DOHH2 (cell line): ENCODE results near the gene ONECUT1.

Source experiments
- H3F3A ChIP-seq: fragments of 200-600 bp; sonication (generic), shearing (Covaris generic); 2 replicates; pipeline ENCODE4 v1.6.0; 2016; ENCODE audit warnings: antibody characterized with exemption, mild to moderate bottlenecking; ENCODE audit not compliant: control insufficient read depth, insufficient read depth
- H3K27ac ChIP-seq: fragments of 200-600 bp; sonication (generic); 2 replicates; pipeline ENCODE4 v1.5.1; 2014; ENCODE audit warnings: low read depth, mild to moderate bottlenecking, low read length, moderate library complexity
- H3K27me3 ChIP-seq: fragments of 200-600 bp; sonication (generic); 2 replicates; pipeline ENCODE4 v1.6.1; 2014; ENCODE audit warnings: mild to moderate bottlenecking, low read length, mixed read lengths; ENCODE audit not compliant: control insufficient read depth
- H3K36me3 ChIP-seq: fragments of 200-600 bp; sonication (generic); 2 replicates; pipeline ENCODE4 v1.6.1; 2014; ENCODE audit warnings: mild to moderate bottlenecking, low read length, moderate library complexity, mixed read lengths; ENCODE audit not compliant: control insufficient read depth
- H3K4me1 ChIP-seq: fragments of 200-600 bp; sonication (generic); 2 replicates; pipeline ENCODE4 v1.6.1; 2014; ENCODE audit warnings: mild to moderate bottlenecking, low read length, mixed read lengths; ENCODE audit not compliant: control insufficient read depth
- H3K4me2 ChIP-seq: fragments of 200-600 bp; sonication (generic); 2 replicates; pipeline ENCODE4 v1.6.0; 2014; ENCODE audit warnings: mild to moderate bottlenecking, low read length, moderate library complexity
- H3K4me3 ChIP-seq: fragments of 200-600 bp; sonication (generic); 2 replicates; pipeline ENCODE4 v1.5.1; 2014; ENCODE audit warnings: mild to moderate bottlenecking, low read length, mixed read lengths
- H3K79me2 ChIP-seq: fragments of 200-600 bp; sonication (generic); 2 replicates; pipeline ENCODE4 v1.6.1; 2014; ENCODE audit warnings: mild to moderate bottlenecking, low read length, mixed read lengths; ENCODE audit not compliant: control insufficient read depth
- H3K9me2 ChIP-seq: fragments of 200-600 bp; sonication (generic); replicated peaks from 2 replicates; pipeline ENCODE4 v1.6.1; 2014; ENCODE audit warnings: mild to moderate bottlenecking, low read length, mixed read lengths; ENCODE audit not compliant: control insufficient read depth
- H3K9me3 ChIP-seq: fragments of 200-600 bp; sonication (generic); 2 replicates; pipeline ENCODE4 v1.6.1; 2014; ENCODE audit warnings: antibody characterized with exemption, low read length, mixed read lengths; ENCODE audit not compliant: control insufficient read depth, insufficient read depth
- H4K20me1 ChIP-seq: fragments of 200-600 bp; sonication (generic); 2 replicates; pipeline ENCODE4 v1.6.0; 2014; ENCODE audit warnings: low read depth, mild to moderate bottlenecking, antibody characterized with exemption, low read length, moderate library complexity; ENCODE audit not compliant: control insufficient read depth, insufficient read depth
- EZH2phosphoT487 ChIP-seq: fragments of 200-600 bp; sonication (generic); IDR thresholded peaks from 2 replicates; pipeline ENCODE4 v1.6.1; 2017; ENCODE audit warnings: borderline replicate concordance, mild to moderate bottlenecking, antibody characterized with exemption, low read length, moderate library complexity, mixed read lengths
- TF ChIP-seq, protein P1 (sequence below): fragments of 200-600 bp; sonication (generic); IDR thresholded peaks from one replicate; pipeline ENCODE4 v1.5.1; 2014; ENCODE audit warnings: antibody characterized with exemption, mild to moderate bottlenecking, low read depth, low read length; ENCODE audit not compliant: poor library complexity, severe bottlenecking

Gene ONECUT1

DNA sequence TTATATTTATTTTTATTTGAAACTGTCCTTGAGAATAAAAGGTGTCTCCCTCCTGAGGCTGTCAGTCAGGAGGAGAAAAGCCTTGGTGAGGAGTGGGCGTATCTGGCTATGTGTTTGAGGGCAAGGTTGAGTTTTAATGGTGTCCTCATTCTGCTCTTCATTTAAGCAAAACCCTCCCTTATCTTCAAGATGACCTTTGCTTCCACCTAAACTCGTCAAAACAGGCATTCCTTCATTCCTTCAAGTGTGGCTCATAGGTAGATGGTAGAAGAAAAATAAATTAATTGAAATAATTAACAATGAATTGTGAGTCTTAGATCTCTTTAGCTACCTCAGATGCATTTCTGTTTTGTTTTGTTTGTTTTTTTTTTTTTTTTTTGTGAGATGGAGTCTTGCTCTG is 71.6 kb downstream of the ONECUT1 start:
- no peaks in the 10 kb centered on the region for H3K36me3 ChIP-seq
- no peaks in the 10 kb centered on the region for H3K4me1 ChIP-seq
- peaks cover 2% of the 10 kb centered on the region; the same call in 1 of the 2 replicates for H3F3A ChIP-seq
- no peaks in the 10 kb centered on the region for H3K27me3 ChIP-seq
- H3K27ac ChIP-seq: no peak overlapping the region
- no peak for TF ChIP-seq EZH2phosphoT487
- H3K79me2 ChIP-seq: no peaks in the 10 kb centered on the region
- H4K20me1 ChIP-seq: no peaks in the 10 kb centered on the region
- H3K9me2 ChIP-seq: no peaks in the 10 kb centered on the region
- H3K9me3 ChIP-seq: no peaks in the 10 kb centered on the region
- no peak overlapping the region for H3K4me3 ChIP-seq
- H3K4me2 ChIP-seq: no peak overlapping the region

DNA sequence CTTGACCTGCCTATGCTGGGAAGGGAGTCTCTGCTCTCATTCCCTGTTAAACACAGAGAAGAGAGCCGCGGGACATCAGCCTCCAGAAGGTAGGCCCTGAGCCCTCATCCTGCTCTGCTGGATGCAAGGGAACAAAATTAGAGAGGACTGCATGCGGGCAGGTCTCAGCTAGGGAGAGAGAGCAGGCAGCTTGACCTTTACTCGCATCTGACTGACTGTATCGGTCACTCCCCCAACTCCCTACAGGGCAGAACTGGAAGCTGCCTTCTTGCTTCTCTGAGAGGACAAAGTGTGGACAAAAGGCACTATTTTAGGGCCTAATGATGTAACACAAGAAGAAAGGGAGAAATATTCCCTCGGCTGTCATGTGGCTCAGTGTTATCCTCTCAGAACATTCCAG is 72.2 kb downstream of the ONECUT1 start:
- Histone ChIP-seq H3K4me2 (no peak overlapping the region), H3K27me3 (no peaks in the 10 kb centered on the region), H3K36me3 (no peaks in the 10 kb centered on the region)

DNA sequence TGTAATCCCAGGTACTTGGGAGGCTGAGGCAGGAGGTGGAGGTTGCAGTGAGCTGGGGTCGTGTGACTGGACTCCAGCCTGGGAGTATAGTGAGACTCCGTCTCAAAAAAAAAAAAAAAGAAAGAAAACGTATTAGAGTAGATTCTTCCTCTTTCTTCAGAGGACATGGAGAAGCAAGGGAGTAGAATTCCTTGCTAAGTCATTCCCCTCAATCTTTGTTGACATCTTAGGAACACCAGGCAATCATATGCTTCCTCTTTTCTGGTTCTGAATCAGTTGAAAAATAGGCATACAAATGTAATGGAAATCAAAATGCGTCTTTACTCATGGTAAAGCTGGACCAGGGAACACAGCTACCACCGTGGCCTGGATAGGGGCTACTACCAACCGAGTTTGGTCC is 72.7 kb downstream of the ONECUT1 start:
- Histone ChIP-seq H3K27me3 (no peaks in the 10 kb centered on the region), H3F3A (no peaks in the 10 kb centered on the region), H3K4me3 (no peak overlapping the region), H3K9me3 (no peaks in the 10 kb centered on the region), H3K4me1 (no peaks in the 10 kb centered on the region), H3K9me2 (no peaks in the 10 kb centered on the region), H3K36me3 (no peaks in the 10 kb centered on the region), H4K20me1 (no peaks in the 10 kb centered on the region), H3K4me2 (no peak overlapping the region), H3K79me2 (no peaks in the 10 kb centered on the region), H3K27ac (no peak overlapping the region)
- TF ChIP-seq, protein P1, sequence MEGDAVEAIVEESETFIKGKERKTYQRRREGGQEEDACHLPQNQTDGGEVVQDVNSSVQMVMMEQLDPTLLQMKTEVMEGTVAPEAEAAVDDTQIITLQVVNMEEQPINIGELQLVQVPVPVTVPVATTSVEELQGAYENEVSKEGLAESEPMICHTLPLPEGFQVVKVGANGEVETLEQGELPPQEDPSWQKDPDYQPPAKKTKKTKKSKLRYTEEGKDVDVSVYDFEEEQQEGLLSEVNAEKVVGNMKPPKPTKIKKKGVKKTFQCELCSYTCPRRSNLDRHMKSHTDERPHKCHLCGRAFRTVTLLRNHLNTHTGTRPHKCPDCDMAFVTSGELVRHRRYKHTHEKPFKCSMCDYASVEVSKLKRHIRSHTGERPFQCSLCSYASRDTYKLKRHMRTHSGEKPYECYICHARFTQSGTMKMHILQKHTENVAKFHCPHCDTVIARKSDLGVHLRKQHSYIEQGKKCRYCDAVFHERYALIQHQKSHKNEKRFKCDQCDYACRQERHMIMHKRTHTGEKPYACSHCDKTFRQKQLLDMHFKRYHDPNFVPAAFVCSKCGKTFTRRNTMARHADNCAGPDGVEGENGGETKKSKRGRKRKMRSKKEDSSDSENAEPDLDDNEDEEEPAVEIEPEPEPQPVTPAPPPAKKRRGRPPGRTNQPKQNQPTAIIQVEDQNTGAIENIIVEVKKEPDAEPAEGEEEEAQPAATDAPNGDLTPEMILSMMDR: no peak
- TF ChIP-seq EZH2phosphoT487: no peak

More for the DNA sequence above, 72.2 kb downstream of the ONECUT1 start:
- TF ChIP-seq, protein P1: no peak
- TF ChIP-seq EZH2phosphoT487: no peak
- no peak overlapping the region for H3K27ac ChIP-seq
- H3K79me2 ChIP-seq: no peaks in the 10 kb centered on the region
- H3K9me2 ChIP-seq: no peaks in the 10 kb centered on the region
- H4K20me1 ChIP-seq: no peaks in the 10 kb centered on the region
- H3K4me1 ChIP-seq: no peaks in the 10 kb centered on the region
- no peaks in the 10 kb centered on the region for H3F3A ChIP-seq
- H3K9me3 ChIP-seq: no peaks in the 10 kb centered on the region
- no peak overlapping the region for H3K4me3 ChIP-seq

DNA sequence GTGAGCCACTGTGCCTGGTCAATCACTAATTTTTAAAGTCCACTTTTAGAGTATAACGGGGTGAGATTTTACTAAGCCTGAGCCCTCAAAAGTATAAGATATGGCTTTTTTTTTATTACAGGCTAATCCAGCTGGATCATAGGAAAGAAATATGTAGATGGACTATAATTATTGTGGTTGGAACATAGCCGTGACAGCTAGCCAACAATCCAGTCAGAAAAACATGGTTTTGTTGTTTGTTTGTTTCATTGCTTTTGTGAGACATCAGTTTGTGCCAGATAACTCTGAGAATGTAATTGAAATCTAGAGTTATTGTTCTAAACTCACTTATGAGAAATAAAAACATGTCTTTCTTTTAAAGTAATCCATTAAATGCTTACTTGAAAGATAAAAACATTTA is 73.6 kb downstream of the ONECUT1 start:
- no peaks in the 10 kb centered on the region for H3K9me2 ChIP-seq
- no peak overlapping the region for H3K4me2 ChIP-seq
- H3K27ac ChIP-seq: no peak overlapping the region
- no peaks in the 10 kb centered on the region for H3F3A ChIP-seq
- no peaks in the 10 kb centered on the region for H3K36me3 ChIP-seq
- no peaks in the 10 kb centered on the region for H3K27me3 ChIP-seq
- no peaks in the 10 kb centered on the region for H3K79me2 ChIP-seq
- no peak overlapping the region for H3K4me3 ChIP-seq
- no peak for TF ChIP-seq EZH2phosphoT487
- TF ChIP-seq, protein P1: no peak
- no peaks in the 10 kb centered on the region for H3K4me1 ChIP-seq
- H3K9me3 ChIP-seq: no peaks in the 10 kb centered on the region
- no peaks in the 10 kb centered on the region for H4K20me1 ChIP-seq
